Kidney (tissue), 14 donors: Measurements from ENCODE around the gene SMCHD1. TPM values are rescaled to one million over a fixed set of nuclear protein-coding genes. Genes with fewer than 3 reads are reported as not detected.

Source experiments
- DNase-seq, 5 donors: peaks; one replicate each; pipeline ENCODE4 v3.0.0-alpha.2; 2013 to 2020
- FAIRE-seq: peaks from 2 replicates; lab custom pipeline; 2012; peaks lifted over from hg19 to GRCh38; lab: Jason Lieb, UNC
- H3K27ac ChIP-seq, 2 donors: one replicate each; pipeline ENCODE4 v1.7.0; 2013; ENCODE audit warnings: low read depth in 2 of 2, low read length in 2 of 2, inconsistent platforms in 1 of 2
- H3K27me3 ChIP-seq: one replicate; pipeline ENCODE4 v1.7.1; 2013; ENCODE audit warnings: low read length, inconsistent platforms; ENCODE audit not compliant: control insufficient read depth, insufficient read depth
- H3K36me3 ChIP-seq, 3 donors: one replicate each; pipeline versions ENCODE4 v1.7.0 to v1.7.1; 2013; ENCODE audit warnings: low read length in 3 of 3, control low read depth in 1 of 3, inconsistent platforms in 1 of 3; ENCODE audit not compliant: insufficient read depth in 3 of 3, control insufficient read depth in 2 of 3
- H3K4me1 ChIP-seq, 3 donors: one replicate each; pipeline versions ENCODE4 v1.7.0 to v1.7.1; 2013; ENCODE audit warnings: low read length in 3 of 3, inconsistent platforms in 1 of 3, low read depth in 1 of 3; ENCODE audit not compliant: control insufficient read depth in 2 of 3, insufficient read depth in 2 of 3
- H3K4me3 ChIP-seq, 3 donors: one replicate each; pipeline versions ENCODE4 v1.7.0 to v1.8.1; 2013; ENCODE audit warnings: low read length in 3 of 3, control low read depth in 1 of 3, inconsistent platforms in 1 of 3
- H3K9ac ChIP-seq, 3 donors: one replicate each; pipeline versions ENCODE4 v1.7.0 to v1.7.1; 2013; ENCODE audit warnings: low read length in 3 of 3, control low read depth in 1 of 3, inconsistent platforms in 1 of 3
- H3K9me3 ChIP-seq, 3 donors: one replicate each; pipeline versions ENCODE4 v1.7.0 to v1.7.1; 2013; ENCODE audit warnings: low read length in 3 of 3, control low read depth in 1 of 3, inconsistent platforms in 1 of 3; ENCODE audit not compliant: control insufficient read depth in 2 of 3, insufficient read depth in 1 of 3
- CTCF ChIP-seq: IDR thresholded peaks from 3 replicates; pipeline ENCODE4 v1.5.1; 2012; ENCODE audit warnings: mild to moderate bottlenecking, moderate library complexity, borderline replicate concordance; ENCODE audit not compliant: insufficient read depth; ENCODE audit errors: extremely low read depth
- intact Hi-C: fragments of 100-400 bp; cut with DNase I; formaldehyde crosslinking; loops from one replicate; pipeline ENCODE4 v1.11.1; 2022
- polyA plus RNA-seq: library from polyadenylated mRNA; stranded (reverse); fragments of 350-450 nt; fragmentation: Illumina TruSeq; extraction: RNeasy Lipid Tissue Mini Kit (QIAGEN cat#74804); gene quantifications from one replicate; pipeline ENCODE4 v1.2.3, GENCODE V29; 2014; ENCODE audit warnings: low read depth, low replicate concordance; ENCODE audit not compliant: insufficient read depth
- total RNA-seq: library from RNA; stranded (reverse); fragmentation: NEBNext Ultra II Directional; extraction: Animal tissue kit (Norgen Biotek cat#: 25700); gene quantifications from one replicate; pipeline ENCODE4 v1.2.1, GENCODE V29; 2021
- donor health status: control.
- donor health status: control.
- donor health status: control.
- donor health status: control.
- donor health status: control.
- donor health status: DM: yes; HTN: yes; CAD: no.
- donor health status: Normal renal cell carcinoma (clear cell type).

Gene SMCHD1
- total and polyA plus RNA-seq, 2 donors from 2014 or later = 5.2 to 59.0 TPM

GRCh38 chr18:2636126-2636631, 19.3 kb upstream of the SMCHD1 start:
- DNase-seq (peak in 1 of 5 donors; percentile 72), FAIRE-seq (no peak)
- H3K4me3 ChIP-seq = peak overlapping the region in 1 of 3 donors; percentile 19
- no peaks in the 10 kb centered on the region for H3K27me3 ChIP-seq
- intact Hi-C loops = no loop called here
- H3K4me1 ChIP-seq = peaks cover 0 to 2% (median 0%) of the 10 kb centered on the region in 3 donors
- no peaks in the 10 kb centered on the region for H3K9me3 ChIP-seq
- H3K9ac ChIP-seq = no peak overlapping the region
- no peaks in the 10 kb centered on the region for H3K36me3 ChIP-seq
- peak overlapping the region; percentile 51 to 78 for H3K27ac ChIP-seq
- TF ChIP-seq CTCF = no peak

- FAIRE-seq = no peak
- Histone ChIP-seq H3K9me3 (no peaks in the 10 kb centered on the region), H3K27me3 (no peaks in the 10 kb centered on the region), H3K4me1 (no peaks in the 10 kb centered on the region), H3K9ac (no peak overlapping the region), H3K27ac (no peak overlapping the region), H3K4me3 (peak overlapping the region in 2 of 3 donors; percentile 9 to 27), H3K36me3 (no peaks in the 10 kb centered on the region)
- no peak for DNase-seq
- TF ChIP-seq CTCF = no peak
- intact Hi-C loops = no loop called here
Observed at GRCh38 chr18:2641638-2642037, 13.9 kb upstream of the SMCHD1 start.

- no peaks in the 10 kb centered on the region for H3K27me3 ChIP-seq
- H3K4me1 ChIP-seq = no peaks in the 10 kb centered on the region
- DNase-seq = no peak
- H3K27ac ChIP-seq = no peak overlapping the region
- H3K4me3 ChIP-seq = no peak overlapping the region
- TF ChIP-seq CTCF = no peak
- no peak for FAIRE-seq
- H3K9me3 ChIP-seq = no peaks in the 10 kb centered on the region
- H3K9ac ChIP-seq = no peak overlapping the region
- H3K36me3 ChIP-seq = no peaks in the 10 kb centered on the region
- intact Hi-C loops = no loop called here
Observed at GRCh38 chr18:2642771-2643170, 12.8 kb upstream of the SMCHD1 start.

GRCh38 chr18:2644535-2644934, 11.0 kb upstream of the SMCHD1 start:
- H3K4me3 ChIP-seq = no peak overlapping the region
- H3K9me3 ChIP-seq = no peaks in the 10 kb centered on the region
- DNase-seq = no peak
- FAIRE-seq = no peak
- no peak overlapping the region for H3K9ac ChIP-seq
- intact Hi-C loops = no loop called here
- H3K36me3 ChIP-seq = no peaks in the 10 kb centered on the region
- no peaks in the 10 kb centered on the region for H3K4me1 ChIP-seq
- no peak overlapping the region for H3K27ac ChIP-seq
- H3K27me3 ChIP-seq = no peaks in the 10 kb centered on the region
- no peak for TF ChIP-seq CTCF
